ENCODE measurements around the gene GDI2. TPM values are rescaled to one million over a fixed set of nuclear protein-coding genes. Genes with fewer than 3 reads are reported as not detected.
A peak's percentile ranks its signal among the peaks of the same experiment; 100 is the strongest.
"Not testable (repeated sequence)": the region's sequence is repeated elsewhere in the genome, so short reads cannot be mapped to it uniquely, and the experiment has no call there.

GDI2 gene
- total and polyA plus RNA-seq, 2 donors: 139 to 268 TPM

DNA sequence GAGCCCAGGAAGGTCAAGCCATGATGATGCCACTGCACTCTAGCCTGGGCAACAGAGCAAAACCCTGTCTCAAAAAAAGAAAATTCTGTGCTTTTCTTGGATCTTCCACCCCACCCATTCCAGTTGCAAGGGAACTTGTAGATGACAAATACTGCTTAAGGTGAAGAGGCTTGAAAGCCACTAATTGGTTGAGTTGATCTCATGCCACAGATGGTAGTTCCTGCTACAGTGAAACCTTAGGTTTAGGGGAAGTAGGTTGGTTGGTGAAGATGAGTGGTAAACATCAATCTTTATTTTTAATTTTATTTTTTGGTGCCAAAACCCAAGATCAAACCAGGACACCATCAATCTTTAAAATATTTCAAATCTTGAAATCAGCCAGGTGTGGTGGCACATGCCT, 2.9 kb upstream of the GDI2 start:
- H3K9me3 ChIP-seq (ENCODE audit: control insufficient read depth in 2 of 2, insufficient read depth in 1 of 2, low read length in 1 of 2): no peaks in the 10 kb centered on the region
- no peak overlapping the region for H3K4me3 ChIP-seq (ENCODE audit: low read length in 2 of 2)
- no peak for DNase-seq (ENCODE audit: low read depth in 6 of 9, low spot score in 9 of 9)
- peaks cover 4 to 16% of the 10 kb centered on the region in 2 donors for H3K4me1 ChIP-seq (ENCODE audit: control insufficient read depth in 2 of 2, insufficient read depth in 2 of 2, low read length in 2 of 2)
- H3K27me3 ChIP-seq (ENCODE audit: control insufficient read depth in 2 of 2, insufficient read depth in 1 of 2, low read length in 1 of 2): no peaks in the 10 kb centered on the region
- H3K27ac ChIP-seq (ENCODE audit: low read depth in 1 of 2, low read length in 1 of 2): no peak overlapping the region
- H3K36me3 ChIP-seq (ENCODE audit: control insufficient read depth in 2 of 2, insufficient read depth in 2 of 2, low read length in 1 of 2): no peaks in the 10 kb centered on the region

- Histone ChIP-seq H3K9me3 (ENCODE audit: control insufficient read depth in 2 of 2, insufficient read depth in 1 of 2, low read length in 1 of 2) (no peaks in the 10 kb centered on the region), H3K4me3 (ENCODE audit: low read length in 2 of 2) (peak overlapping the region; percentile 59 to 67), H3K36me3 (ENCODE audit: control insufficient read depth in 2 of 2, insufficient read depth in 2 of 2, low read length in 1 of 2) (peaks cover 0 to 4% of the 10 kb centered on the region in 2 donors), H3K27ac (ENCODE audit: low read depth in 1 of 2, low read length in 1 of 2) (peak overlapping the region; percentile 92 to 95), H3K4me1 (ENCODE audit: control insufficient read depth in 2 of 2, insufficient read depth in 2 of 2, low read length in 2 of 2) (peaks cover 7 to 16% of the 10 kb centered on the region in 2 donors), H3K27me3 (ENCODE audit: control insufficient read depth in 2 of 2, insufficient read depth in 1 of 2, low read length in 1 of 2) (no peaks in the 10 kb centered on the region)
- peak in 6 of 9 donors; percentile 35 to 76 (median 48) for DNase-seq (ENCODE audit: low read depth in 6 of 9, low spot score in 9 of 9)
- 27% methylated on average over 12 of the region's 12 CpGs for WGBS
Measured at GRCh38 chr10:5814110-5815107, 1.2 kb upstream of the GDI2 start.

- H3K36me3 ChIP-seq (ENCODE audit: control insufficient read depth in 2 of 2, insufficient read depth in 2 of 2, low read length in 1 of 2): peaks cover 3 to 4% of the 10 kb centered on the region in 2 donors
- H3K4me3 ChIP-seq (ENCODE audit: low read length in 2 of 2): peak overlapping the region; percentile 59 to 67
- DNase-seq (ENCODE audit: low read depth in 6 of 9, low spot score in 9 of 9): no peak
- no peaks in the 10 kb centered on the region for H3K27me3 ChIP-seq (ENCODE audit: control insufficient read depth in 2 of 2, insufficient read depth in 1 of 2, low read length in 1 of 2)
- H3K4me1 ChIP-seq (ENCODE audit: control insufficient read depth in 2 of 2, insufficient read depth in 2 of 2, low read length in 2 of 2): peaks cover 7 to 16% of the 10 kb centered on the region in 2 donors
- WGBS: 1% methylated on average over 29 of the region's 29 CpGs
- peak overlapping the region; percentile 97 to 99 for H3K27ac ChIP-seq (ENCODE audit: low read depth in 1 of 2, low read length in 1 of 2)
- no peaks in the 10 kb centered on the region for H3K9me3 ChIP-seq (ENCODE audit: control insufficient read depth in 2 of 2, insufficient read depth in 1 of 2, low read length in 1 of 2)
Measured at GRCh38 chr10:5813091-5813340, 218 bp downstream of the GDI2 start.

DNA sequence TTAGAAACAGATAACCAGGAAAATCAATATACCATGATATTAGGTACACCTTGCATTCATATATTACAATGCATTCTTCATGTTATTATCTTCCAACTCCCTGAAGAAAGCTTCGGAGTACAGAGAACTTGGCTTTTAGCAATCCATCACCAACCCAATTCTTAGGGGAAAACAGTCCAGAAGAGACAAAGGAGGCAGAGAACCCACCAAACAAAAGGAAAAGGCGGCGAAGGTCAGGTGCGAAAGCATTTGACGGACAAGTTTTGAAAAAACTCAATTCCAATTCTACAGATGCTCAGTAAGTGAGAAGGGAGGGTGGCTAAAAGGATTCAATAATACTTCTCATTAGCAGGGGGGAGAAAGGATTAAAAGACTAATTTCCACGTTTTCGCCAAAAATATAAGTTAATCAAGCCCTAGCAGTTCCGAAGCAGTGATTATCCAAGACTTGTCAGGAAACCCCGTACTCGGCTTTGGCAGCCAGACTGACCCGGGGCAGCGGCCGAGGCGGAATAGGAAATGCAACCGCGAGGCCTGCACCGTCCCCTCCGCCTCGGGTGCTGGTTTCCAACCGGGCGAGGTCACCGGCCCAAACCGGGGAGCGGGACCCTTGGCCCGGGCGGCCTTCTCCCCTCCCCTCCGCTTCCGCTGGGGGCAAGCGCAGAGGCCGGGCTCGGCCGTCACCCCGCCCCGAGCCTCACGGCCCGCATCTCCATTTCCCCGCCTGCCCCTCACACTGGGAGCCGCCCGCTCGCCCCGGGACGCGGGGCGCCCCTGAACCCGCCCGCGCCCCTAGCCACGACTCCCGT, 747 bp downstream of the GDI2 start:
- Histone ChIP-seq H3K36me3 (ENCODE audit: control insufficient read depth in 2 of 2, insufficient read depth in 2 of 2, low read length in 1 of 2) (peaks cover 3 to 8% of the 10 kb centered on the region in 2 donors), H3K4me1 (ENCODE audit: control insufficient read depth in 2 of 2, insufficient read depth in 2 of 2, low read length in 2 of 2) (peaks cover 7 to 13% of the 10 kb centered on the region in 2 donors), H3K4me3 (ENCODE audit: low read length in 2 of 2) (peak overlapping the region; percentile 59 to 67), H3K27me3 (ENCODE audit: control insufficient read depth in 2 of 2, insufficient read depth in 1 of 2, low read length in 1 of 2) (no peaks in the 10 kb centered on the region), H3K9me3 (ENCODE audit: control insufficient read depth in 2 of 2, insufficient read depth in 1 of 2, low read length in 1 of 2) (no peaks in the 10 kb centered on the region), H3K27ac (ENCODE audit: low read depth in 1 of 2, low read length in 1 of 2) (peak overlapping the region; percentile 97 to 99)
- peak in 4 of 9 donors; percentile 27 to 55 (median 34) for DNase-seq (ENCODE audit: low read depth in 6 of 9, low spot score in 9 of 9)
- under 1% methylated on average over 49 of the region's 49 CpGs for WGBS

GRCh38 chr10:5811387-5811821, 1.8 kb downstream of the GDI2 start:
- DNase-seq (ENCODE audit: low read depth in 6 of 9, low spot score in 9 of 9): peak in 2 of 9 donors; percentile 17 to 38
- no peaks in the 10 kb centered on the region for H3K27me3 ChIP-seq (ENCODE audit: control insufficient read depth in 2 of 2, insufficient read depth in 1 of 2, low read length in 1 of 2)
- WGBS: 16% methylated on average over 6 of the region's 6 CpGs
- peak overlapping the region; percentile 43 to 59 for H3K4me3 ChIP-seq (ENCODE audit: low read length in 2 of 2)
- H3K9me3 ChIP-seq (ENCODE audit: control insufficient read depth in 2 of 2, insufficient read depth in 1 of 2, low read length in 1 of 2): no peaks in the 10 kb centered on the region
- H3K36me3 ChIP-seq (ENCODE audit: control insufficient read depth in 2 of 2, insufficient read depth in 2 of 2, low read length in 1 of 2): peaks cover 3 to 10% of the 10 kb centered on the region in 2 donors
- no peak overlapping the region for H3K27ac ChIP-seq (ENCODE audit: low read depth in 1 of 2, low read length in 1 of 2)
- peaks cover 7 to 13% of the 10 kb centered on the region in 2 donors for H3K4me1 ChIP-seq (ENCODE audit: control insufficient read depth in 2 of 2, insufficient read depth in 2 of 2, low read length in 2 of 2)

DNA sequence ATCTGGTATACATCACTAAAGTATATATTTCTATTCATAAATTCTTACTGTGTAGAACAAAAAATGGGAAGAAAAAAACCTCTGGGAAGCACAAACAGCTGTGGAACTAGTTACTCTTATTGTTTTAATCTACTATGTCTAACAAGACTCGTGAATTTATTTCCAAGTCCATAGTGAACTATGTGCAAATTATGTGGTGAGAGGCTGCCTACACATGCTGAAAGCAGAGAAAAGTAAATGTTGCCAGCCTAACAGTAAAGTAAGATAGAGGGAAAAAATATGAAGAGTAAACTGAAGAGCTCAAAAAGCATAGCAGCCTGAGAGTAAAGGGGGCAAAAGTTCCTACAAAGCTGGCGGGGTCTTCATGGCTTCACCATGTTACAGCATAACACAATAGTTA, 3.0 kb downstream of the GDI2 start:
- peaks cover 7 to 13% of the 10 kb centered on the region in 2 donors for H3K4me1 ChIP-seq (ENCODE audit: control insufficient read depth in 2 of 2, insufficient read depth in 2 of 2, low read length in 2 of 2)
- H3K27me3 ChIP-seq (ENCODE audit: control insufficient read depth in 2 of 2, insufficient read depth in 1 of 2, low read length in 1 of 2): no peaks in the 10 kb centered on the region
- H3K4me3 ChIP-seq (ENCODE audit: low read length in 2 of 2): no peak overlapping the region
- H3K9me3 ChIP-seq (ENCODE audit: control insufficient read depth in 2 of 2, insufficient read depth in 1 of 2, low read length in 1 of 2): no peaks in the 10 kb centered on the region
- no peak overlapping the region for H3K27ac ChIP-seq (ENCODE audit: low read depth in 1 of 2, low read length in 1 of 2)
- DNase-seq (ENCODE audit: low read depth in 6 of 9, low spot score in 9 of 9): no peak
- peaks cover 6 to 14% of the 10 kb centered on the region in 2 donors for H3K36me3 ChIP-seq (ENCODE audit: control insufficient read depth in 2 of 2, insufficient read depth in 2 of 2, low read length in 1 of 2)
- WGBS: 81% methylated on average over 2 of the region's 2 CpGs

GRCh38 chr10:5809527-5810154, 3.6 kb downstream of the GDI2 start:
- WGBS: 84% methylated on average over 4 of the region's 4 CpGs
- Histone ChIP-seq H3K27me3 (ENCODE audit: control insufficient read depth in 2 of 2, insufficient read depth in 1 of 2, low read length in 1 of 2) (no peaks in the 10 kb centered on the region), H3K27ac (ENCODE audit: low read depth in 1 of 2, low read length in 1 of 2) (no peak overlapping the region), H3K4me3 (ENCODE audit: low read length in 2 of 2) (no peak overlapping the region), H3K9me3 (ENCODE audit: control insufficient read depth in 2 of 2, insufficient read depth in 1 of 2, low read length in 1 of 2) (no peaks in the 10 kb centered on the region), H3K36me3 (ENCODE audit: control insufficient read depth in 2 of 2, insufficient read depth in 2 of 2, low read length in 1 of 2) (peaks cover 10 to 18% of the 10 kb centered on the region in 2 donors), H3K4me1 (ENCODE audit: control insufficient read depth in 2 of 2, insufficient read depth in 2 of 2, low read length in 2 of 2) (peaks cover 7 to 9% of the 10 kb centered on the region in 2 donors)
- peak in 1 of 9 donors; percentile 19 for DNase-seq (ENCODE audit: low read depth in 6 of 9, low spot score in 9 of 9)

DNA sequence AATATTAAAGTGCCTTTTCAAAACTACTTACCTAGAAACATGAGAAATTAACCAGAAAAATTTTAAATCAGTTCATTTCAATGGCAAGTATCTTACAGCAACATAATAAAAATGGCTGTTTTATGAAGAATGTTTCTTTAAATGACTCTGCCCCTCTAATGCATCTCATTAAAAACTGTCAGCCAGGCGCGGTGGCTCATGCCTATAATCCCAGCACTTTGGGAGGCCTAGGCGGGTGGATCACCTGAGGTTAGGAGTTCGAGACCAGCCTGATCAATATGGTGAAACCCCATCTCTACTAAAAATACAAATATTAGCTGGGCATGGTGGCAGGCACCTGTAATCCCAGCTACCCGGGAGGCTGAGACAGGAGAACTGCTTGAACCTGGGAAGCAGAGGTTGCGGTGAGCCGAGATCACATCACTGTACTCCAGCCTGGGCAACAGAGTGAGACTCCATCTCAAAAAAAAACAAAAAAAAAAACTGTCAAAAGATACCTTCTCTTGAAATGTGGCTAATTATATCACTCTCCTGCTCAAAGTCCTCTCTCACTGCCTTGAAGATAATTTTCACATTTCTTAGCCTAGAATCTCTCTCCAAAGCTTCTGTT, 4.3 kb downstream of the GDI2 start:
- H3K4me3 ChIP-seq (ENCODE audit: low read length in 2 of 2); H3K27me3 ChIP-seq (ENCODE audit: control insufficient read depth in 2 of 2, insufficient read depth in 1 of 2, low read length in 1 of 2); H3K27ac ChIP-seq (ENCODE audit: low read depth in 1 of 2, low read length in 1 of 2); H3K9me3 ChIP-seq (ENCODE audit: control insufficient read depth in 2 of 2, insufficient read depth in 1 of 2, low read length in 1 of 2); DNase-seq (ENCODE audit: low read depth in 6 of 9, low spot score in 9 of 9); H3K4me1 ChIP-seq (ENCODE audit: control insufficient read depth in 2 of 2, insufficient read depth in 2 of 2, low read length in 2 of 2): not testable (repeated sequence)
- peaks cover 10 to 18% of the 10 kb centered on the region in 2 donors for H3K36me3 ChIP-seq (ENCODE audit: control insufficient read depth in 2 of 2, insufficient read depth in 2 of 2, low read length in 1 of 2)
- WGBS: 92% methylated on average over 7 of the region's 7 CpGs

Data from thymus (tissue), 11 donors.